Stimulated activated CD4-positive, alpha-beta T cell treated with anti-CD3 and anti-CD28 coated beads, Interleukin-1b, Interleukin-23, amount 100 ng/mL, for 24 hours (primary cell): ENCODE results near the gene EGFLAM.
"Not testable (repeated sequence)": the region's sequence is repeated elsewhere in the genome, so short reads cannot be mapped to it uniquely, and the experiment has no call there.

Experiments used
- DNase-seq, 4 experiments: peaks; one replicate each; pipeline ENCODE4 v3.0.0-alpha.2; 2020; ENCODE audit warnings: low read depth in 4 of 4, low spot score in 1 of 4

EGFLAM gene

DNA sequence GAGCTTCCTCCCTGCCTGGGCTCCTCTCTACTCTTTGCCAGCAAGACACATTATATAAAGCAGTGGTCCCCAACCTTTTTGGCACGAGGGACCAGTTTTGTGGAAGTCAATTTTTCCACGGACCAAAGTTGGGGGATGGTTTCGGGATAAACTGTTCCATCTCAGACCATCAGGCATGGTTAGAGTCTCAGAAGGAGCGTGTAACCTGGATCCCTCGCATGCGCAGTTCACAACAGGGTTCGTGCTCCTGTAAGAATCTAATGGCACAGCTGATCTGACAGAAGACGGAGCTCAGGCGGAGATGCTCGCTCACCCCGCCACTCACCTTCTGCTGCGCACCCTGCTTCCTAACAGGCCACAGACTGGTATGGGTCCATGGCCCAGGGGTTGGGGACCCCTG, 155.3 kb downstream of the EGFLAM start:
- DNase-seq, result no peak

DNA sequence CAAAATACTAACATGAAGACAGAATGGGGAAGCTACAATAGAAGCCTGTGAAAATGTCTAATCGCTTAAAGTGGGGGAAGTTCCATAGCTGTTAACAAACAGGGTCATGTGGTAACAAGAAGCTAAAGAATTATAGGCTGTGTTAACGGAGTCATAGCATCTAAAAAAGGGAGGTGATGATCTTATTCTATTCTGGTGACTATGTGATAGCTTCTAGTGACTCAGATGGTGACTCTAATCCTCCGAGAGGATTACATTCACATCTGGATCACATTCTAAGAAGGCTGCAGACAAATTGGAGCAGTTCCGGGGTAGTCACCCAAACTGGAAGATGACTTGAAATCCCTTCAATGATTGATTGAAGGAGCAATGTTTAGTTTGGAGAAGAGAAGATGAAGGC, 156.0 kb downstream of the EGFLAM start:
- no peak for DNase-seq

DNA sequence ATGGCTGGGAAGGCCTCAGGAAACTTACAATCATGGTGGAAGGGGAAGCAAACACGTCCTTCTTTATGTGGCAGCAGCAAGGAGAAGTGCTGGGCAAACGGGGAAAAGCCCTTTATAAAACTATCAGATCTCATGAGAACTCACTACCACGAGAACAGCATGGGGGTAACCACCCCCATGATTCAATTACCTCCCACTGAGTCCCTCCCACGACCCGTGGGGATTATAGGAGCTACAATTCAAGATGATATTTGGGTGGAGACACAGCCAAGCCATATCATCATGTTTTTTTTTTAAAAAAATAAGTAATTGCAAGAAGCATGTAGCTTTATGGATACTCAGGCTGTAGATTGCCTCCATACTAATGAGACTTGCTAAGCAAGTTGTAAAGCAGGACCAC, 157.4 kb downstream of the EGFLAM start:
- not testable (repeated sequence) for DNase-seq

DNA sequence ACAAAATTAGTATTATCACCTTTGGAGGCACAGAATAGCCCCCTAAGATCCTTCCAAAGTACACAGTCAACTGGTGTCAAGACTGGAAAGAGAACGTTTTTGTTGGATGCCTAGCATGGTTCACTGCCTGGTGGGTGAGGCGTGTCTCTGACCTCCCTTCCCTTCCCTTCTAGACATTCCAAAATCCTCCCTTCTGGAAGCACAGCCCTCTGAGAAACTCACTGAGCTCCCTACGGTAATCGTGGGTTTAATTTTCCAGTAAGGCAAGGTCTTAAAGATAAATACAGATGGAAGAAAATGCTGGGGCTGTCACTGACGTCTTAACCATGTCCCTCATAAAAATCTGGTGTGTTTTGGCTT, 159.3 kb downstream of the EGFLAM start:
- no peak for DNase-seq

DNA sequence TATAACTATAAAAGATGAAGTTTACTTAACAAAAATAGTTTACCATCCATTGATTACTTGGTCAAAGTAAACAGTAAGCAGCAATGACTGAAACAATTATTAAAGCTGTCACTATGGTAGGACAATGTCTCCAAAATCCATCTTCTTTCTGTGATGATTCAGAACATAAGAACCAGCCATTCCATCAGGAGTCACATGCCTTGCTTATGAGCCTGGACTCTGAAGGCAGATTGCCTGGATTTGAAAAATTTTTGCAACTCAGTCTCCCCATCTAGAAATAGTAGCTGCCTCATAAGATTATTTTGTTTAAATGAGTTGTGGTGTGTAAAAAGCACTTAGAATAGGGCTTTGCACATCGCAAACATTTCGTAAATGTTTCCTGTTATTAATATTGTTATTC, 161.9 kb downstream of the EGFLAM start:
- DNase-seq, result no peak

DNA sequence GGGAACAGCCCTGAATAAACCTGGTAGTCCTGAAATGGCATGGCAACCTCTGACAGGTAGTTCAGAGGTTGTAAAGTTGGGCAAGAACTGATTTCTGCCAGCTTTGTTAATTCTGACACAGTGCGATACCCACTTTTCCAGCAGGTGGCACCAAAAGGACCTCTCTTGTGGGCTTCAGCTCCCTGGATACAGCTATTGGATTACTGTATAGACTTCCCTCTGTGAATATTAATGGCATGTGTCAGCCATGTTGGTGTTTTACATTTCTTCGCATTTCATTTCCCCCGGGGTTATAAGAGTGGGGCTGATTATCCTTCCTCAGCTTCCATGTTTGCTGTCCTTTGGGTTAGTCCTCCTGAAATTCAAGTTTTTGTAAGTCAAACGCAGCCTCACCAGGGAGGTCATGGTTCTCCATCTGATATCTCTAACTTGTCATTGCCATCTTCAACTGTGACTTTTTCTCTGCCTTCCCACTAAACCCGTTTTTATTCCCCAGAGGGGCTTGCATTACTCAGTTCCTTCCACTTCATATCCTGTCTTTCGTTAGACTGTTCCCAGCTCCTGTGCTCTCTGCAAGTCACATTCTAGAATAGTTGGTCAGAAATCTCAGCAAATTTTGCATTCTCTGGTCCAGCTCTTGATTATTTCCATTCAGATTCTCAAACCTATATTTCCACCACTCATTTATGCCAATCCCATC, 162.5 kb downstream of the EGFLAM start:
- no peak for DNase-seq

DNA sequence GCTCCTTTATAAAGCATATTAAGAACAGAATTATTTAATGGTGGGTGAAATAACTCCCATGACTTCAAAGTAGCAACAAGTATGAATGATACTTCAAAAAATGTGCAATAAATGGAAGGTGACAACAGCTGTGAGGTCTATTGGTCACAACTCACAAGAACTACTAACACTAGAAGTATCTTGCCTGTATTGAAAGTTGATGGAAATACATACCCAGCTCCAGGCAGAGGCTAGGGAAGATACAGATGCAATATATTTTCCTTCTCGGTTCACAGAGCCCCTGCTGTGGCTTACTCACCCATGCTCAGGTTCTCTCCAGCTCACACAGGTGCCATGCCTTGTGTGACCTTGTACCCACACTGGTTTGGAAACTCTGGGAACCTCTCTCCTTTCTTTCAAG, 164.3 kb downstream of the EGFLAM start:
- DNase-seq, result no peak

DNA sequence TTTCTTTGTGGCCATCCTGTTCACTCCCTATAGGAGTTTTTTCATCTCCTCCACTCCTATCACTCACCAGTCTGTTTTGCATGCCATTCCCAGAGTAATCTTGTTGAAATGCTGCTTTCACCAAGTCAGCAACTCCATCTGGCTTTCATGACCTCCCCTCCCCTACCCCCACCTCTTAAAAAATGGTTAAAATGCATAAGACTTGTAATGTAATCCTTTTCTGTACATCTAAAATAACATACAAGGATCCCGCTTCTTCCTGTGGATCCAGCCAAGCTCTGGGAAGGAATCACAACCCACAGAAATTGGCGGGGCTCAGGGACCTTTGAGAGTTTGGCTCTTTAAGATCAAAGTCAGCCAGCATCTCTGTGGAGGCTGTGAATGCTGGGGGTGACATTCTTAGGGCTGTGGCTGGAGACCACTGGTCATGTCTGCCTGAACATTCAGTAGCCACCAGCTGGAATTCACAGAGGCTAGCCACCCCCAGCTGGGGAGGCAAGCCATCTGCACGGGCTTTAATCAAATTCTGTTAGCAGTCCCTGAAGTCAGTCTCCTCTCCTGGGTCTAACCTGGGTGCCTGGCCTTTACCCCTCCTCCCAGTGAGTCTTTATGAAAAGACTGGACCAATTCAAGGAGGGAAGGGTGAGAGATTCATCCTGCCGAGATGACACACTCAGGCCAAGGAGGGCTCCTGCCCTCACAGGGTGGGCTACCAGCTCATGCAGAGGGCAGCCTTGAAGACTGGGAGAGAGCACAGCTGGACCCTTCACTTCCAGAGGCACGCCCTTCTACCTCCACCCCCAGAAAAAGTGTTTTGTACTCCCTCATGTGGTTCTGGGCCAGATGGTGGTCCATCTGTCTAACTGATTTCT, 165.2 kb downstream of the EGFLAM start:
- DNase-seq, result no peak

DNA sequence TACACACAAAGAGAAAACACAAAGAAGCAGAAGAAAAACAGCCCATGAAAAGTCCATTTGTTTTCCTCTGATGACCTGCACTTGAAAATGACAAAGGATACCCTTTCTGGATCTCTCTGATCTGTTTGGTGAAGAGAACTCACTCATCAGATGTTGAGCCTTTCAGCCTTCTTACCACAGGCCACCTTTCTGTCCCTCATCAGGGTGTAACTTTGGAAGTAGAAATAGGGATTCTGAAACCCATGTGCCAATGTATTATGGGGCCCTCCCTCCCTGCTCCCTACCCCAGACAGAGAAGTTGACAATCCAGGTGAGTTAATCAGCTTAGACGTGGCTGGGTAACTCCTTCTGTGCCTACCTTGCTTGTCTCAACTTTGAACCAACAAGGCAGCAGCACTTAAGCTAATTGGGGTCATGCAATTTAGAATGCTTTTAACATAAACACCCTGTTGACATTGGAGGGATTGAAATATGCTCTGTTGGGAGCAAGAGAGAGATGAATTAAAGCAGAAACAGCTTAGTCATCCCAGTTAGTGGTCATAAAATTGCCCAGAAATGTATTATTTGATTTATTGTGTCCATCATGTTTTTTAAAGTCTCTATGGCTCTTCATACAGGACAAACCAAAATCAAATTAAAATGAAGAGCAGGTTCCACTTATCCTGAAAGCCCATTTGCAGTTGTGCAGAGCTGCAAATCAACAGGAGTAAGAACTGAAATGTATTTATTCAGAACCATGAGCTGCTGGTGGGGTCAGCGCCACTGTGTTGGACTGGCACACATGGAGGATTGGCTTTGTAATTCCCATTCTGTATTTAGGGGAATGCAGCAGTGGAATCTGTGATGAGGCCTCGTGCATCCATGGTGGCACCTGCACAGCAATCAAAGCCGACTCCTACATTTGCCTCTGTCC, 166.0 kb downstream of the EGFLAM start:
- DNase-seq, result no peak

DNA sequence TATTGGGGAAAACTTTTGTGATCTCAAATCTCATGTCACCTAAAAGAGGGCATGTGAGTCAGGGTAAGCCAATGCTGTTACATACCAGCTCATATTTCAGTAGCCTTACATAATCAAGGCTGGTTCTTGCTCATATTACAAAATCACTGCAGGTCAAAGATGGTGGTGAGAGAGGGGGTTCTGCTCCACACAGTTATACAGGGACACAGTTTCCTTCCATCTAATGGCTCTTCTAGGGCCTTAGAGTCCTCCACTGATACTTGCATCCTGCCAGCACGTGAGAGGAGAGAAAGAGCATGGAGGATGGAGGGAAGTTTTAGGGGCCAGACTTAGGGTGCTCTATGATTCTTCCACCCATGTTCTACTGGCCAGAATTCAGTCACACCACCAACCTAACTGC, 168.1 kb downstream of the EGFLAM start:
- DNase-seq, result no peak

DNA sequence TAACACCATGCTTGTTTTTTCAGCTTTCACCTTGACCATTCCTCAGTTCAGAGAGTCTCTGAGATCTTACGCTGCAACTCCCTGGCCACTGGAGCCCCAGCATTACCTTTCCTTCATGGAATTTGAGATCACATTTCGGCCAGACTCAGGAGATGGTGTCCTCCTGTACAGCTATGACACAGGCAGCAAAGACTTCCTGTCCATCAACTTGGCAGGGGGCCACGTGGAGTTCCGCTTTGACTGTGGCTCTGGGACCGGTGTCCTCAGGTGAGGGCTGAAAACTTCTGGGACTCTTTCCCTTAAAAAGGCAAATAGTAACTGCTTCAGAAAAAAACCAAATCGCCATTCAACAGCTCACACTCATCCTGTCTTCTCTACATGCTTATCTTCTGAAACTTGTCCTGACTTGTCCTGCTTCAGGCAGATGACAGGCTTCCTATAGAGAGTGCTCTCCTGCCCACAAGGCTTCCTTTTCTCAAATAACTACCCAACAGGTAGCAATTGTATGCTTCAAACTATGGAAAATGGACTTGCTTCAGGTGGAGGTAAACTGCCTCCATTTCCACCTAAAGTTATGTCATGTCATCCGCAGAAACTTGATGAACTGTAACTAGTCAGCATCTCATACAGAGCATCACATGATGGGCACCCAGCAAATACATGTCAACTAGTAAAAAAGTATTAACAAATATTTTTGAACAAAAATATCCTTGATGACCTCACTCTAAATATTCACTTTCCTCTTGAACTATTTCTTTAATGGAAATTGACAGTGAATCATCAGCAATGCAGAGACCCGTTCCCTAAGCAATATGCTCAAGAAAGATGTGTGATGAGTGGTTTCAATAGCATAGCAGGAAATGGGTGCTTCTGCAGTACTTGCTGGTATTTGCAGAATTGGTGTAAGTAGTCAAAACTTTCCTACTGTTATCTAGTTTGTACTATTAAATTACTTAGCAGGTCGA, 168.9 kb downstream of the EGFLAM start:
- DNase-seq, result no peak

DNA sequence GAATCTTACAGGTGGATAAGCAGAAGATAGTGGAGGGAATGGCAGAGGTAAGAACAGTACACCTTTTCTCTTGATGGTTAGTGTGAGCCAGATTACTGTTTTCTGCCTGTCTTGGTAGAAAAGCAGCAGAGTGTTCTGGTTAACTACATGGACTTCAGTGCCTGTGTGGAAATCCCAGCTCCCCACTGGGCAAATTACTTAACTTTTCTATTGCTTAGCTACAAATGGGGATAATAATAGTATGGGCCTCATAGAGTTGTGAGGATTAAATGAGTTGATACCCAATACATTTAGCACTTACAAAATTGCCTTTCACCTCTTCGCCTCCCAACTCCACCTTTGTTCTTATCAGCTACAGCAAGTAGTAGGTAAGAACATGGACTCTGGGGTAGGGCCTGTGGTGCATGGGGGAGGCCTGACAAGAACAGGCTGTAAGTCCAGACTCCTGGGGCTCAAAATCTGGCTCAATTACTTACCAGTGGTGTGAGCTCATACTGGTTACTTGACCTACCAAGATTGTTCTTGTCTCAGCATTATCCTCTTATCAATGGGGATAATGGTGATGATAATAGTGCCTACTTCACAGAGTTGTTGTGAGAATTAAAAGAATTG, 173.0 kb downstream of the EGFLAM start:
- DNase-seq, result no peak

DNA sequence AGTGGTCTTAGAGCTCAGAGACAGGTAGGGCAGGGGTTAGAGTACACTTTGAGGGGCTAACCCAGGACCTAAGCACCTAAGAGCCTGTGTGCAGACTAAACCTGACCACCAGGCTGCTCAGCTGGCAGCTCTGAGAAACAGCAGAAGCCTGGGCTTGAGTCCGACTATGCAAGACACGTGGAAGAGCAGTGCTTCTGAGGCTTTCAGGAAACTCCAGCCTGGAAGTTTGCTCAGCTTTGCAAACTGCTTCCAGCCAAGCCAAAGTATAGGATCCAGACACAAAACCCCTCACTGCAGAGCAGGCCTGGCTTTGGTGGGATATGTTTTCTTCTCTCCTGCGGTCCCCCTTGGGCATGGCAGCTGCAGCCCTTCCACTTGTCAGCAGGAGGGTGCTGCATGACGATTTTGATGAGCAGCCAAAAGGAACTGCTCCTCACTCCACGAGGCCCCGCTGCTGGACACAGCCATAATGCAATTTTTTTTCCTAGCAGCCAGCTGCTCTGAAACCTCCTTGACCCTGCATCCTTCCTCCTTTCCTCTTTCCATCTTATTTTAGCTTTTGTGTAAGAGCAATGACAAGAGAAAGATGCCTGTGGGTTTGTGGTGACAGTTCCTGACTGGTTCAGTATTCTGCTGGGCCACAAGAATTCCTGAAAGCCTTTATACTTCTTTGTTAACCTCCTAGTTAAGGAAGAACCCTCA, 175.0 kb downstream of the EGFLAM start:
- DNase-seq, result no peak

DNA sequence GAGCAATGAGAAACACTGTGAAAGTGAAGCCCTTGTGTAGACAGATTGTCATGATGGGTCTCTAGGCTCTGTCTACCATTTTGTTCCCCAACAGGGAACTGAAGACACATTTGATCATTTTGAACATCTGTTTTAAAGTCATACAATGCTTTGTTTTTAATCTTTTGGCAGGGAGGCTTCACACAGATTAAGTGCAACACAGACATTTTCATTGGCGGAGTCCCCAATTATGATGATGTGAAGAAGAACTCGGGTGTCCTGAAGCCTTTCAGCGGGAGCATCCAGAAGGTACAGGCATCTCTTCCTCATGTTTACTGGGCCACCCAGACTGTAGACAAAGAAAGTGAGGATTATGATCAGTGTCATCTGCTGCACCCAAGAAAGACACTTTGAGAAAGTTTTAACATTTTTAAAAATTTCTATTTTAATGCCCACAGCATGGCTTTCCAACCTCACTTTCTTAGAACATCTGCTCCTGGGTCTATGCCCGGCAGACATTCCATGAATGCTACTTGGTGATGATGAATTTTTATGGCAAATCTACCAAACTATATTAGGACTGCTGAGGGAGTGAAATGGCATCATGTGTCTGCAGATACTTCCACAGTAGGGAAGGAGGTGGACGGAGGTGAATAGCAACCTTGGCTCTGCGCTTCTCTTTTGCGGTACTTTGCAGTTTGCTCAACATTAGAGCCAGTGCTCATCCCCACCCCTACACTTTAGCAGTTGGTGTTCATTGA, 176.8 kb downstream of the EGFLAM start:
- DNase-seq, result no peak

DNA sequence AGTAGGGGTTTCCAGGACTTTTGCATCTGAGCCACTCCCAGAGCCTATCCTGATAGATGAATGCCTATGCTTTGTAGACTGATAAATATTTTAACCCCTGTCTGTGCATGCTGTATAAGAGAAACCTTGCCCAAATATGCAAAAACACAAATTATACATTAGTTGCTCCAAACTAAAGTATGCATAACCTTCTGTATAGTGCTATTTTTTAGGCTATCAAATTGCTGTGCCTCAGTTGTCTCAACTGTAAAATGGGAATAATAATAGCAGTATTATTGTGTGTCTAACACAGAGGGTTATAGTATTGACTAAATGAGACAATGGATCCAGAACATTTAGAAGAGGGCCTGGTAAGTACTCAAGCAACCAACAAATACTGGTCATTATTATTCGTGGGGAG, 180.4 kb downstream of the EGFLAM start:
- DNase-seq, result no peak

DNA sequence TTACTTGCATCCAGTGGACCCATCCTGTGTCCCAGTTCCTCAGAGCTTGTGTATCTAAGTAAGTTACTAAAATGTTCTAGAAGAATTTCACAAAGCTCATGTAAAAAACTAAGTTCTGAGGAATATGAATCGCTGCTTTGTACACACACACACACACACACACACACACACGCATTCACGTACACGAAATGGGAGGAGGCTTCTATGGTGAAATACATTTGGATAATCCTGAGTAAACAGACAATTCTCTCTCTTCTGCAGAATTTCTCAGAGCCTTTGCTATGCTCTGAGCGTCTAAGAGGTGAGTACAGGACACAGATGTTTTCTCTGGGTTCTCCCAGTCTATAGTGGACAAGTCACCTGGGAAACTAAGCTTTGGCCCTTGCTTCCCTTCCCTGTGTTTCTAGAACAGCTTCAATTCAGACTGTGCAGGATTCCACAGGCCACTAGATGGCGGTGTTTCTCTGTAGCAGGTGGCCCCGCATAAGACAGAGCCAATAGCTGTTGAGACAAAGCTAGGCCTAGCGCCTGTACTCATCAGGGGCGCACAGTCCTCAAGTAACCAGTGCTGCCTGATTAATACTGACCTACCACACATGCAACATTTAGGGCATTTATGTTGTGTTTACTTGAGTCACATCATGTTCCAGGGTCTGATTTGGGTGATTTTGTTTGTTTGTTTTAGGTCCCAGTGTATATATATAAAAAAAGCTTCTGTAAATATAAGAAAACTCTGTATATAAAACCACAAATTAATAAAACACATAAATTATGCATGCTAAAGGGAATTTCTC, 183.3 kb downstream of the EGFLAM start:
- DNase-seq, result peak; percentile 62 to 71 (median 66)

DNA sequence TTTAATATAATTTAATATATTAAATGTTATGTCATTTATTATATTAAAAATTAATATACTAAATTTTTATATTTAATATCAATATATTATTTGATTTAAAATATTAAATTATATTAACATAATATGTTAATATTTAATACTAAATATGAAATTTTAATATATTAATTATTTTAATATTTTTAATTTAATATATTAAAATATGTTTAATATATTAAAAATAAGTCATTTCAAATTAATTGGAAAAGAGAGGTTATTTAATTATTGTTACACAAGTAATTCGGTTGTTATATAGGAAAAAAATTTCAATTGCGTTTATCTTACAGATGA, 183.9 kb downstream of the EGFLAM start:
- no peak for DNase-seq

DNA sequence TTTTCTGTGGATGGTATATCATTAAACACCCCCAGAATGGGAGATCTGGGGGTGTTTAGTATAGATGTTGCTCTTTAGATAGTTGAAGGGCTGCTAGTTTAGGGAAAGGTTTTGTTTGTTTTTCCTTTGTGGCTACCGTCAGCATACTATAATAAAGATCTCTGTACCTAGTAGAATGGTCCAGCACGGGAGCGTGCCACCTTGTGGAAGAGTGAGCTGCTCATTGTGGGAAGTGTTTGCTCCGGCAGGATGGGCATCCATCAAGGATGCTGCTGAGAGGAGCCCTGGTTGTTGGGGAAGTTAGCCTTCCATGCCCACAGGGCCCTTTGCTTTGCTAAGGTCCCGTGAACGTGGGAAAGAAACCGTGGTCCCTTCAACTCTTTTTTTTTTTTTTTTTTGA, 185.0 kb downstream of the EGFLAM start:
- no peak for DNase-seq
